ENCODE data around the gene ATP13A4. TPM values are rescaled to one million over a fixed set of nuclear protein-coding genes. Genes with fewer than 3 reads are reported as not detected.
A peak's percentile ranks its signal among the peaks of the same experiment; 100 is the strongest.

The ATP13A4 gene
- polyA plus RNA-seq, 1 donor from 2014 or later = 6.2 TPM

GRCh38 chr3:193509103-193509965, 45.4 kb downstream of the ATP13A4 start:
- no peak for TF ChIP-seq CTCF (IDR thresholded peaks at IDR 0.05; ENCODE audit: poor library complexity, severe bottlenecking)
- H3K27ac ChIP-seq (ENCODE audit: low read length) = peak overlapping the region; percentile 40
- no peak overlapping the region for H3K4me2 ChIP-seq (ENCODE audit: low read length)
- no peaks in the 10 kb centered on the region for H3K79me2 ChIP-seq (replicated peaks; ENCODE audit: insufficient read depth, low read length)
- no peaks in the 10 kb centered on the region for H3K27me3 ChIP-seq (ENCODE audit: insufficient read depth, low read depth, low read length)
- no peak overlapping the region for H3K9ac ChIP-seq (ENCODE audit: low read length)
- no peaks in the 10 kb centered on the region for H4K20me1 ChIP-seq (ENCODE audit: insufficient read depth)
- H3K36me3 ChIP-seq (ENCODE audit: insufficient read depth, low read length) = no peaks in the 10 kb centered on the region
- no peaks in the 10 kb centered on the region for H3K9me3 ChIP-seq (ENCODE audit: low read length)
- H3K4me3 ChIP-seq (ENCODE audit: low read length) = peak overlapping the region; percentile 35
- H3K9me2 ChIP-seq (ENCODE audit: insufficient read depth, low read length) = no peaks in the 10 kb centered on the region
- no peak overlapping the region for H2AFZ ChIP-seq (ENCODE audit: low read depth, low read length)
- no peaks in the 10 kb centered on the region for H3F3A ChIP-seq (ENCODE audit: insufficient read depth, low read length, poor library complexity, severe bottlenecking)

DNA sequence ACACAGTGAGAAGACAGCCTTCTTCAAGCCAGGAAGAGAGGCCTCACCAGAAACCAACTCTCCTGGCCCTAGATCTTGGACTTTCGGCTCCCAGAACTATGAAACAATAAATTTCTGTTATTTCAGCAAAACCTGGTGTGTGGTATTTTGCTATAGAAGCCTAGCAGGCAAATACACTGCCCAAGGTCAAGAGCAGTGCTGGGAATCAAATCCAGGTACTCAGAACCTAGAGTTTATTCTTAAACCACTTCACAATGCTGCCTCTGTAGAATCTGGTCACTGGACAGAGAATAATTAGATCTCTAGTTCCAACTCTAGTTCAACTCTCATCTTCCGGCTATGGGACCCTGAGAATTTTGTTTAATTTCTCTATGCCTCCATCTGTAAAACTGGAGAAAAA, 46.6 kb downstream of the ATP13A4 start:
- no peaks in the 10 kb centered on the region for H4K20me1 ChIP-seq (ENCODE audit: insufficient read depth)
- no peaks in the 10 kb centered on the region for H3F3A ChIP-seq (ENCODE audit: insufficient read depth, low read length, poor library complexity, severe bottlenecking)
- no peaks in the 10 kb centered on the region for H3K79me2 ChIP-seq (replicated peaks; ENCODE audit: insufficient read depth, low read length)
- H3K27ac ChIP-seq (ENCODE audit: low read length) = no peak overlapping the region
- no peak overlapping the region for H3K4me2 ChIP-seq (ENCODE audit: low read length)
- TF ChIP-seq EP300 (conservative IDR thresholded peaks at IDR 0.05; ENCODE audit: poor library complexity, severe bottlenecking) (no peak), POLR2AphosphoS5 (IDR thresholded peaks at IDR 0.05) (no peak), MXI1 (conservative IDR thresholded peaks at IDR 0.05; ENCODE audit: poor library complexity, severe bottlenecking) (no peak), SMC3 (conservative IDR thresholded peaks at IDR 0.05; ENCODE audit: poor library complexity) (no peak), REST (IDR thresholded peaks at IDR 0.05; ENCODE audit: borderline replicate concordance) (no peak), TAF1 (IDR thresholded peaks at IDR 0.05; ENCODE audit: low read depth) (no peak), CTCF (IDR thresholded peaks at IDR 0.05; ENCODE audit: poor library complexity, severe bottlenecking) (no peak), EZH2 (IDR thresholded peaks at IDR 0.05; ENCODE audit: borderline replicate concordance, insufficient read depth, low read length, poor library complexity, severe bottlenecking) (no peak), RAD21 (conservative IDR thresholded peaks at IDR 0.05) (no peak)
- no peak overlapping the region for H2AFZ ChIP-seq (ENCODE audit: low read depth, low read length)
- H3K9me3 ChIP-seq (ENCODE audit: low read length) = no peaks in the 10 kb centered on the region
- no peak overlapping the region for H3K9ac ChIP-seq (ENCODE audit: low read length)
- no peaks in the 10 kb centered on the region for H3K27me3 ChIP-seq (ENCODE audit: insufficient read depth, low read depth, low read length)
- H3K9me2 ChIP-seq (ENCODE audit: insufficient read depth, low read length) = no peaks in the 10 kb centered on the region
- no peaks in the 10 kb centered on the region for H3K36me3 ChIP-seq (ENCODE audit: insufficient read depth, low read length)
- H3K4me3 ChIP-seq (ENCODE audit: low read length) = no peak overlapping the region
